Right ventricle myocardium superior (tissue), 1 donor: Measurements from ENCODE around the gene CUEDC1. TPM values are rescaled to one million over a fixed set of nuclear protein-coding genes. Genes with fewer than 3 reads are reported as not detected.

Experiments
- ATAC-seq: fragments of 200-7000 bp; cut with Tn5 transposase; one replicate; pipeline ENCODE4 v1.9.1; 2020; ENCODE audit warnings: mild to moderate bottlenecking; ENCODE audit not compliant: poor library complexity
- DNase-seq: peaks from one replicate; pipeline ENCODE4 v3.0.0-alpha.2; 2020
- intact Hi-C: fragments of 100-400 bp; cut with DNase I; formaldehyde crosslinking; loops from one replicate; pipeline ENCODE4 v1.11.2; 2022
- total RNA-seq: library from RNA; stranded (reverse); fragmentation: NEBNext Ultra II Directional; extraction: Animal tissue kit (Norgen Biotek cat#: 25700); gene quantifications from one replicate; pipeline ENCODE4 v1.2.1, GENCODE V29; 2021
- donor health status: DM: no; HTN: yes; CAD: no; lungs with severe emphysema.

Gene CUEDC1
- total RNA-seq, 1 donor from 2014 or later = 44.6 TPM

DNA sequence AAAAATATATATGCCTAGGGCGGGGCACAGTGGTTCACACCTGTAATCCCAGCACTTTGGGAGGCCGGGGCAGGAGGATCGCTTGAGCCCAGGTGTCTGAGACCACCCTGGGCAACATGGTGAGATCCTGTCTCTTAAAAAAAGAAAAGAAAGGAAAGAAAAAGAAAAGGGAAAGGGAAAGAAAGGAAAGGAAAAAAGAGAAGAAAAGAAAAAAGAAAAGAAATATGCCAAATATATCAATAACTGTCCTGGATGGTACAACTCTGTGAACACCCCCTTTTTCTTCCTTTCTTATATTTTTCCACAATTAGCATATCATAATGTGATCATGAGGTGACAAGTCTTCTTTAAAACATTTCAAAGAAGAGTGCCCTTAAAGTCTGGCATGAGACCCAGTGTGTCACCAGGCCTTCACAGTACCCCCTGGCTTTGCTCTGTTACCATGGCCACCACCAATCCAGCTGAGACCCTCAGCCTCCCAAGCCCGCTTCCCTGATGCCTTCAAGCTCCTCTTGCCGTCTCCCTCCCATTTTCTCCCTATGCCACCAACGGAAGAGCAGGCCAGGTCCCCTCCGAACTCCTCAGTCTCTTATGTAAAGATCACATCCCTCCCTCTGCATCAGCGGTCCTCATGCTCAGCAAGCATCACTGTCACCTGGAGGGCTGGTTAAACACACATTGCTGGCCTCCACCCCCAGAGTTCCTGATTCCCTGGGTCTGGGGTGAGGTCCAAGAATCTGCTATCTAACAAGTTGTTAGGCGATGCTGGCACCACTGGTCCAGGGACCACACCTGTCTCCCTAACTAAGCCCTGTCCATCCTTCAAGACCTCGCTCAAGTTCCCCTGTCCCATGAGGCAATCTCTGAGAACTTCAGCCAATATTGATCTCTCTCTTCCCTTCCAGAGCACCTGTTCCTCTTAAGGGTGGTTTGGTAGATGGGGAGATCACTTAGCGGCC, 44.5 kb downstream of the CUEDC1 start:
- DNase-seq = no peak
- no peak for ATAC-seq
- intact Hi-C loops = loop anchor here (5.0 kb wide), 1 partner anchor 42 kb away; no protein-coding TSS in a partner anchor

DNA sequence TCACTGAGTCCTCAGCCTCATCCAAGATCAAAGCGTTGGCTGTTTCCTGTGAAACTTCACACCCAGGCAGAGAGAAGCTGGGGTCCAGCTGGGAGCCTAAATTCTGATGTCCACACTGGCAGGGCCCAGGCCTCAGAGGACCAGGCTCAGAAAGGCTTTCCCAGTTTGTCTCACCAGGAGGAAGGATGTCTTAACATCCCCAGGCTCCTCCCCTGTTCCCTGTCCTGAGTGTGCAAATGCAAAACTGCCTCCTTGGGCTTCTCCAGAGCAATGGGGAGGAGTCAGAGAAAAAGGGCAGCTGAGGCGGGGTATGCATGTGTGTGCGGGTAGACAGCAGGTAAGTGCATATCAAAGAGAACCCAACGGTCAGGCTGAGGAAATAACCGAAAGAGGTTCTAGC, 45.7 kb downstream of the CUEDC1 start:
- DNase-seq (no peak), ATAC-seq (no peak)
- intact Hi-C loops = no loop called here

DNA sequence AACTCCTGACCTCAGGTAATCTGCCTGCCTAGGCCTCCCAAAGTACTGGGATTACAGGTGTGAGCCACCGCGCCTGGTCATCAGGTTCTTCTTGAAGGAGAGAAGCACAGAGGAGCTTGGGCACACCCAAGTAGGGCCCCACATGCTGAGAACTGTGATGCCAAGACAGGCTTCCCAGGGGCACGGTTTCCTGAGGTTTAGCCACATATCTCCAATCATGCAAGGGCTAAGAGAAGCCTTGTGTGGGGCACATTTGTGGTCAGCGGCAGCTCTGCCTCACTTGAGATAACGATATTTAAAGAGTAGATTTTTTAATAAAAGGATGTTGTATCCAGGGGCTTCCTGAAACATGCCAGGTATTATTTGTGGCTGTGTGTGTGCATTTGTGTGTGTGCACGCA, 46.9 kb downstream of the CUEDC1 start:
- DNase-seq (no peak), ATAC-seq (no peak)
- intact Hi-C loops = no loop called here

GRCh38 chr17:57906910-57907309, 48.3 kb downstream of the CUEDC1 start:
- ATAC-seq (no peak), DNase-seq (no peak)

DNA sequence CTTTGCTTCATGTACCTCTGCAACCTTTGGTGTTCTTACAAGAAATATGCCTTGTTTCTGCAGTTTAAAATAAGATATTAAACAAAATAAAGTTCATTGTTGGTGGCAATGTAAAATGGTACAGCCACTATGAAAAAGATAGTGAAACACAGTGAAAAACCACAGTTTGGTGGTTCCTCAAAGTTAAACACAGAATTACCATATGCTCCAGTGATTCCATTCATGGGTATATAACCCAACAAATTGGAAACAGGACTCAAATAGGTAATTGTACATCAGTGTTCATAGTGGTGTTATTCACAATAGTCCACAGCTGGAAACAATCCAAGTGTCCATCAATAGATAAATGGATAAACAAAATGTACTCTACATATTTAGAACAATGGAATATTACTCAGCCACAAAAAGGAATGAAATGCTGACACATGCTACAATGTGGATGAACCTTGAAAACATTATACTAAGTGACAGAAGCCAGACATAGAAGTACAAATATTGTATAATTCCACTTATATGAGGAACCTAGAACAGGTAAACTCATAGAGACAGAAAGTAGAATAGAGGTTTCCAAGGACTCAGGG, 49.2 kb downstream of the CUEDC1 start:
- DNase-seq (no peak), ATAC-seq (no peak)
- intact Hi-C loops = no loop called here

More at GRCh38 chr17:57906910-57907309, 48.3 kb downstream of the CUEDC1 start:
- intact Hi-C loops = no loop called here

DNA sequence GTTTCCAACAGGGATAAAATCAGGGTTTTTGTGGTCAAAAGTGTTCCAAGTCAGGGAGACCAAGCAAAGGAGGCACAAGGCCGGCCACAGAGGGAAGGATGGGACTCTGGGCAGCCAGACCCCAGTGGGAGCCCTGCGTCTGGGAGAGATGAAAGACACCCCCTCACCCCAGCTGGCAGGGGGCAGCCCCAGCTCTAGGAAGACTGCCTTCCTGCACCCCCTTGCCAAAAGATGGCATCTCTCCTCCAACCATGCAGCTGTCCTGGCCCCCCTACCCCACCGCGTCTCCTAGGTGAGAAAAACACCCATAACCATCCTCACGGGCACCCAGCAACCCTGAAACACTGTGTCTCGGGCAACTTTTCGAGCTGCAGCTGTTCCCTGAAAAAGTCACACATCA, 51.3 kb downstream of the CUEDC1 start:
- DNase-seq (no peak), ATAC-seq (no peak)
- intact Hi-C loops = no loop called here

DNA sequence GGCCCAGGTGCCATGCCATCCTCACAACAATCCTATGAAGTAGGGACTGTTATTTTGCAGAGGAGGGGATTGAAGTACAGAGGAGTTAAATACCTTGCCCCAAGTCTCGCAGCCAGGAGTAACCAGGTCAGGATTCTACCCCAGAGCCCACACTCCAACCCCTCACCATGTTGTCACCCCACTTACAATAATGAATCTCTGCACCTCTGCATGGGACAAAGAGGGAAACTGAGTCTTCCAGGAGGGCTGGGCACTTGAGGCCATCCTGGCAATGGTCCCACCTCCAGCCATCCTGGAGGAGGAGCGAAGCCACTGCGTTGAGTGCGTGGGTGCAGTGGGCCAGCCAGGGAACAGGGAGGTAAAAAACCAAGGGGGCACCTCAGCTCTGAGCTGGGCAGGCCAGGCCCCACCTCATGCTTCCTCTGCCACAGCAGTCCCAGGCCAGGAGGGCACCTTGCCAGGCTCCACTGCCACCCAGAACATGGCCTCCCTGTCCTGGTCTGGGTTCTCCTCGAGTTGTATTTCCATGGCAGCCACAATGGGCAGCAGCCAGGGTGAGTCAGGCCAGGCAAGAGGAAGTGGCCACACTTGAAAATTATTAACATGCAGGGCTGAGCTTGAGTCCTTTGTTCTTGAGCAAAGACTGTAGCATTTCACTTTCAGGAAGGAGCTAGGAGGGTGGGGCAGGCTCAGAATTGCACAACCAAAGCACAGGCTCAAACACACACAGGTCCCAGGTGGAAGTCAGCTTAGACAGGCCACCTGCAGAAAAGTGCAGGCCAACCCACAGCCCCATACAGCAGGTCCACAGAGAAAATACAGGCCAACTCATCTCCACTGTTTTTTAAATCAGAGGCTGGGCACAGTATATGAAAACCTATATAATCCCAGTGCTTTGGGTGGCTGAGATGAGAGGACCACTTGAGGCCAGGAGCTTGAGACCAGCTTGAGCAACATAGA, 52.1 kb downstream of the CUEDC1 start:
- intact Hi-C loops = no loop called here
- DNase-seq = peak; percentile 93
- peak; percentile 62 for ATAC-seq

DNA sequence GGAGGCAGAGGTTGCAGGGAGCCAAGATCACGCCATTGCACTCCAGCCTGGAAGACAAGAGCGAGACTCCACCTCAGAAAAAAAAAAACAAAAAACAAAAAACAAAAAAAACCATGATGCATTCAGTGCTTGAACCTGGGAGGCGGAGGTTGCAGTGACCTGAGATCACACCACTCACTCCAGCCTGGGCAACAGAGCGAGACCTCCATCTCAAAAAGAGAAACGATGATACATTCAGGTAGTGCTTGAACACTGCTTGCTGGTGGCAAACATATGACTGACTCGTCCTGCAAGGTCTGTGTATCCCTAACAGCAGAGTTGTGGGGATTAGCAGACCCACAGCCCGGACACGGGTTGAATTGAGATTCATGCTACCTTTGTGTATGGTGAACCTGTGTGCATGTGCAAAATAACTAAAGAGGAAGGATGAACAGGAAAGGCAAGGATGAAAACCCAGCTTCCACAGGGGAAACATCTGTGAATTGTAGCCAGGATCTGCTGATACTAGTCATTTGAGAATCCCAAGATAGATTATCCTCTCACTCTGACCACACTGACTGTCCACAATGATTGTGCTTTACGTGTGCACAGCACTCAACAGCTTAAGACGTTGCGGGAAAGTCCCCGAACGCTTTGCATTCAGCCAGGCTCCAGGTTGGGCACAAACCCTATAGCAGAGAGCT, 53.0 kb downstream of the CUEDC1 start:
- intact Hi-C loops = no loop called here
- DNase-seq (no peak), ATAC-seq (no peak)

GRCh38 chr17:57900991-57901743, 54.0 kb downstream of the CUEDC1 start:
- ATAC-seq (no peak), DNase-seq (no peak)
- intact Hi-C loops = no loop called here

DNA sequence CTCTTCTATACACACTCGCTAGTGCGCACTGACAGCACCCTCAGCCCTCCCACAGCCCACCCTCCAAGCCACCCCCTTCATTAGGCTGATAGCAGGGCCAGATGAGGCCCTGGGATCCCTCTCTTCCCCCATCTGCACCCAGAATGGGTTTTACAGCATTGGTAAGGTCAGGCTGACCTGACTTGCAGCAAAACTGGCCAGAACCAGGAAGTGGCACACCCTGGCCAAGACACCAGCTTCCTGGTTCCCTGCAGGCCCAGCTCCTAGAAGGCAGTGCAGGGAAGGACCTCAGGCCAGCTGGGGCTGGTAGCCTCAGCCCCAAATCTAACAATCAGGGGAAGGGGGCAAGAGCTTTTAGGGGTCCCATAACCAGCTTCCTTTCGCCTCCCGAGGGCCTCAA, 55.4 kb downstream of the CUEDC1 start:
- intact Hi-C loops = no loop called here

GRCh38 chr17:57899391-57899790, 55.8 kb downstream of the CUEDC1 start:
- intact Hi-C loops = no loop called here
- peak; percentile 18 for ATAC-seq
- DNase-seq = no peak

More for the DNA sequence above, 55.4 kb downstream of the CUEDC1 start:
- ATAC-seq (peak; percentile 21), DNase-seq (peak; percentile 76)

DNA sequence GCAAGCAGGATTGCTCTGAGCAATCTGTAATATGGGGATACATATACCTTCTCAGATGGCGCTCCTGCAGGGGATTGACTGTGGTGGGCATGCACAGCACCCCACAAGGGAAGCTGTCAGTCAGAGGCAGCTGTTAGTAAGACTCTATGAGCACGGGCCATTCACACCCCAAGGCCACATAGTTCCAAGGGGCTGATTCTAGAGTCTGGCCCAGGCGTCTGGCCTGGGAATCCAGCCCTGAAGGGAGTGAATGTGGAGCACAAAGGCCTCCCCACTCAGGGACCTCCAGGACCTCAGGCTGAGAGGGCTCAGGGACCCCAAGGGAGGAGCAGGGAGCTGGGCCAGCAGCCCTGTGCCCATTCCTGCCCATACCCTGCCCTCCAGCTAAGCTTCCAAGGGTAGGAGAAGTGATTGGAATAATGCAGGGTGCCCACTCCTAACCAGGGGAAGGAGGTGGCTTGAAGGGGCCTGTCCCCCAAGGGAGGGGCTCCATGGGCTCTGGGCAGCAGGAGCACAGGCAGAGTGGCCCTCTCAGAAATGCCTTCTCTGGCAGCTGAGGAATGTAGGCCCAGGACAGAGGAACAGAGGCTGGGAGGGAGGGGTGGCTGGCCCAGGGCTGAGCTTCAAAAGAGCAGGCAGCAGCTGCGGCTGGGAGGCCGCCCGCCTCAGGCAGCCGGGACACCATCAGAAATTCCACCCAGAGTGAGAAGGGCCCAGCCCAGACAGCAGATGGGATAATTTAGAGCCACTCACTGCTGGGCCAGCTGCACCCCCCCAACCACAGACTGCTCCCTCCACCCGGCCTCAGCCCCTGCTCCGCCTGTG, 56.5 kb downstream of the CUEDC1 start:
- intact Hi-C loops = no loop called here
- DNase-seq = peak; percentile 90
- peak; percentile 78 for ATAC-seq

DNA sequence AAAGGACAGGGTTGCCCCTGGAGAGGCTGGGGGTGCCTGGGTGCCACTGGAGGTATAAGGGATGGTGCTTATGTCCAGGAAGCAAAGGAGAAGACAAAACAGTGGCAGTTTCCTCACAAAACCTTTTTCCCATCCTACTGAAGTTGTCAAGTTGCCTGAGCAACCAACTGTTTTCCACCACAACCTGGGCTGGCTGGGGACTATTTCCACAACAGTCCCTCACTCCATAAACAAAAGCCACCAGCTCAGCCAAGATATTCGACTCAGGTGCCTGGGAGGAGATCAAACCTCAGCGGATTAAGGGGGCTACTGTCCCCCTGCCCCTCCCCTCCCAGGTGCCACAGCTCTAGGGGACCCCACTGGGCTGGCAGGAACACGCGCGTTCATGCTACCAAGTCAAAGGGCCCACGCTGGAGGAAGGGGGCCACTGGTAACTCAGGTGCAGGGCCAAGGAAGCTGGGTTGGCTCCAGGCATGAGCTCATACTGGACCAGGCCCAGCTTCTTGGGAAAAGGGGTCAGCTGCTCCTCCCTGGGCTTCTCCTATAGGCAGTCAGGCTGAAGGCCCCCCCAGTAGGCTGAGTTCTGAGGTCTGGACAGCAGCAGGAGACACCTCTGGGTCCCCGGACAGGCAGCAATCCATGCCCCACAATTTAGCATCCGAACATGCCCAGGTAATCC, 59.7 kb downstream of the CUEDC1 start:
- intact Hi-C loops = no loop called here
- ATAC-seq (peak; percentile 3), DNase-seq (peak; percentile 73)

DNA sequence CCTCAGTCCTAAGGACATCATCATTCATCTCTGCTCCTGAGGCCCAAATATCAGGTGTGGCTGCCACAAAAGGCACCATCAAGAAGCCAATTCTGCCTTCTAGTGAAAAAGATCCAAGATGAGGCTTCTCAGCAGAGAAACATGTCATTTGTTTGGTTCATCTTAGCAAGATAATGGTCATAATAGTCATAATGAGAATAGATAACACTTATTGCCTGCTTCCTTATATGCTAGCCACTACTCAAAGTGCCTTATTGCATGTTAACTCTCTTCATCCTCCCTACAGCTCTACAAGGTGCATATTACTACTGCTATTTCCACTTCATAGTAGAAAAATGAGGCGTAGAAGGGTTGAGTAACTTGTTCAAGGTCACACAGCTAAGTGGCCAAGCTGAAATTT, 60.4 kb downstream of the CUEDC1 start:
- DNase-seq = no peak
- no peak for ATAC-seq
- intact Hi-C loops = loop anchor here (5.0 kb wide), 1 partner anchor 87 kb away; no protein-coding TSS in a partner anchor

DNA sequence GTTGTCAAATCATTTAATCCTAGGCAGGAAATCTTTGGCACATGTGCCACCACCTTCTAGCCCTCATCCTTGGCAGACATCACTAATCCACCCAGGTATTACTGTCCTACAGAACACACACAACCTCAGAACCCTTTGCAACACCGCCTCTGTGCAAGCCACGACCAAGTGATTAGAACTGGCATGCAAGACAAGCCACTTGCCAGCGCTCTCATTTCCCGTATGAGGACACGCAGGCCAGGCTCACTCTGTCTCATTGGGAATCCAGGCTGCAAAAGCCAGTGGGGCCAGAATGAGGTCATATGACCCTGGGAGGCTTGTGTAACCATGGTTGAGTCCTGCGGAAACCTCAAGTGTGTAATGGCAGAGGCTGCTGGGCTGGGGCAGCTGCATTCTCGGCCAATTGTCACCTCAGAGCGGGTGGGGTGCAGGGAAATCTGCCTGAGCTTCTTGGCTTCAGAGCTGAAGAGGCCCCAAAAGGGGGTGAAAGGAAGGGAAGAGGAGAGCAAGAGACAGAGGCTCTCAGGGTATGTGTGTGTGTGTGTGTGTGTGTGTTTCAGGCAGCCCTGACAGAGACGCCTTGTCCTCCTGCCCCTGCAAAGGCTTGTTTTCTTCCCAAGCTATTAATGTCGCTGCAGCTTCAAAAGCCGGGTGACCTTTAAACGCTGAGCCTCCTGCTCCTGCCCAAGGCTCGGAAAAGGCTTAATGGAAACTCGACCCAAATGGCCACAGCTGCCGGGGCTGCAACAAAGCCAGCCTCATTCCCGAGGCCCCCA, 62.2 kb downstream of the CUEDC1 start:
- peak; percentile 85 for ATAC-seq
- intact Hi-C loops = loop anchor here (5.0 kb wide), 1 partner anchor 89 kb away; no protein-coding TSS in a partner anchor
- DNase-seq = peak; percentile 93
